Mesendoderm (in vitro differentiated cells): ENCODE data around the gene CCNI2.

Experiments used
- DNase-seq: peaks from one replicate; pipeline ENCODE4 v3.0.0; 2013
- H2AK5ac ChIP-seq: 2 replicates; pipeline ENCODE4 v1.6.1; 2013; ENCODE audit warnings: low read length, inconsistent platforms
- H2BK120ac ChIP-seq: 2 replicates; pipeline ENCODE4 v1.6.1; 2013; ENCODE audit warnings: low read depth, mild to moderate bottlenecking, low read length, moderate library complexity, mixed read lengths
- H2BK15ac ChIP-seq: replicated peaks from 2 replicates; pipeline ENCODE4 v1.6.1; 2013; ENCODE audit warnings: low read depth, mild to moderate bottlenecking, moderate library complexity
- H2BK5ac ChIP-seq: 2 replicates; pipeline ENCODE4 v1.6.1; 2013; ENCODE audit warnings: low read length, inconsistent platforms
- H3K18ac ChIP-seq: 2 replicates; pipeline ENCODE4 v1.6.1; 2013; ENCODE audit warnings: mild to moderate bottlenecking, low read length, mixed read lengths
- H3K23ac ChIP-seq: one replicate; pipeline ENCODE4 v1.6.1; 2013; ENCODE audit warnings: low read length
- H3K27ac ChIP-seq: 2 replicates; pipeline ENCODE4 v1.5.1; 2013; ENCODE audit warnings: low read depth, mild to moderate bottlenecking, inconsistent platforms, low read length, moderate library complexity
- H3K27me3 ChIP-seq: 2 replicates; pipeline ENCODE4 v1.6.1; 2013; ENCODE audit warnings: low read length, control low read depth, mild to moderate bottlenecking, inconsistent platforms; ENCODE audit not compliant: insufficient read depth, poor library complexity
- H3K36me3 ChIP-seq: 2 replicates; pipeline ENCODE4 v1.6.1; 2013; ENCODE audit warnings: low read length, inconsistent platforms; ENCODE audit not compliant: control insufficient read depth, insufficient read depth
- H3K4ac ChIP-seq: one replicate; pipeline ENCODE4 v1.6.1; 2013; ENCODE audit warnings: low read depth, mild to moderate bottlenecking, low read length, moderate library complexity
- H3K4me1 ChIP-seq: 2 replicates; pipeline ENCODE4 v1.6.1; 2013; ENCODE audit warnings: low read depth, low read length, inconsistent platforms; ENCODE audit not compliant: control insufficient read depth
- H3K4me2 ChIP-seq: 2 replicates; pipeline ENCODE4 v1.6.1; 2013; ENCODE audit warnings: low read length
- H3K4me3 ChIP-seq: 2 replicates; pipeline ENCODE4 v1.5.1; 2013; ENCODE audit warnings: mild to moderate bottlenecking, low read length
- H3K56ac ChIP-seq: one replicate; pipeline ENCODE4 v1.6.1; 2013; ENCODE audit warnings: low read length
- H3K79me1 ChIP-seq: 2 replicates; pipeline ENCODE4 v1.6.1; 2013; ENCODE audit warnings: low read length, inconsistent platforms
- H3K79me2 ChIP-seq: 2 replicates; pipeline ENCODE4 v1.6.1; 2013; ENCODE audit warnings: mild to moderate bottlenecking, low read length; ENCODE audit not compliant: control insufficient read depth, insufficient read depth
- H3K9ac ChIP-seq: 2 replicates; pipeline ENCODE4 v1.6.1; 2013; ENCODE audit warnings: low read length, inconsistent platforms
- H4K5ac ChIP-seq: one replicate; pipeline ENCODE4 v1.6.1; 2013; ENCODE audit warnings: low read length
- H4K8ac ChIP-seq: one replicate; pipeline ENCODE4 v1.6.1; 2013; ENCODE audit warnings: low read depth, mild to moderate bottlenecking, control low read depth, low read length, moderate library complexity
- WGBS: extraction: QIAGEN DNeasy Blood & Tissue Kit; methylation state at CpG from one replicate; pipeline ENCODE4 v1.1.7; 2013; ENCODE audit warnings: low lambda C conversion rate, missing lambda C conversion rate; ENCODE audit not compliant: insufficient coverage; ENCODE audit errors: extremely low coverage; 5-methylcytosine and 5-hydroxymethylcytosine counted together

The CCNI2 gene

GRCh38 chr5:132737982-132738681 is 9.1 kb upstream of the CCNI2 start:
- H3K4me2 ChIP-seq: no peak overlapping the region

GRCh38 chr5:132739232-132739631 is 8.0 kb upstream of the CCNI2 start:
- Histone ChIP-seq H3K4ac (no peak overlapping the region), H3K36me3 (no peaks in the 10 kb centered on the region), H3K56ac (no peak overlapping the region), H3K9ac (no peak overlapping the region), H3K4me2 (no peak overlapping the region), H3K23ac (no peak overlapping the region), H3K18ac (no peak overlapping the region), H3K79me2 (no peaks in the 10 kb centered on the region), H2AK5ac (no peak overlapping the region), H2BK5ac (no peak overlapping the region), H2BK120ac (no peak overlapping the region), H2BK15ac (no peak overlapping the region), H4K5ac (no peak overlapping the region), H3K27me3 (no peaks in the 10 kb centered on the region), H3K4me1 (no peaks in the 10 kb centered on the region), H4K8ac (no peak overlapping the region), H3K79me1 (no peaks in the 10 kb centered on the region), H3K4me3 (no peak overlapping the region), H3K27ac (no peak overlapping the region)
- WGBS: no CpG with 5 or more reads among the region's 1 CpG
- DNase-seq: no peak

More at GRCh38 chr5:132737982-132738681, 9.1 kb upstream of the CCNI2 start:
- H3K18ac ChIP-seq: no peak overlapping the region
- no peaks in the 10 kb centered on the region for H3K79me2 ChIP-seq
- H3K79me1 ChIP-seq: no peaks in the 10 kb centered on the region
- no peaks in the 10 kb centered on the region for H3K4me1 ChIP-seq
- no peak overlapping the region for H3K56ac ChIP-seq
- no peaks in the 10 kb centered on the region for H3K36me3 ChIP-seq
- H2BK5ac ChIP-seq: no peak overlapping the region
- H3K4ac ChIP-seq: no peak overlapping the region
- H2AK5ac ChIP-seq: no peak overlapping the region
- H3K9ac ChIP-seq: peak overlapping the region; percentile 62
- no peak for DNase-seq
- H3K23ac ChIP-seq: no peak overlapping the region
- WGBS: no CpG with 5 or more reads among the region's 9 CpGs
- no peaks in the 10 kb centered on the region for H3K27me3 ChIP-seq
- H3K4me3 ChIP-seq: no peak overlapping the region
- H4K8ac ChIP-seq: no peak overlapping the region
- H2BK120ac ChIP-seq: no peak overlapping the region
- no peak overlapping the region for H4K5ac ChIP-seq
- no peak overlapping the region for H3K27ac ChIP-seq
- H2BK15ac ChIP-seq: no peak overlapping the region

- no peaks in the 10 kb centered on the region for H3K79me1 ChIP-seq
Observed at GRCh38 chr5:132742158-132742557, 5.1 kb upstream of the CCNI2 start.

GRCh38 chr5:132742626-132743025 is 4.6 kb upstream of the CCNI2 start:
- no peaks in the 10 kb centered on the region for H3K79me1 ChIP-seq
- H3K27ac ChIP-seq: no peak overlapping the region
- H2BK15ac ChIP-seq: no peak overlapping the region
- DNase-seq: no peak
- H3K36me3 ChIP-seq: no peaks in the 10 kb centered on the region
- H3K56ac ChIP-seq: no peak overlapping the region
- no peaks in the 10 kb centered on the region for H3K4me1 ChIP-seq
- H4K8ac ChIP-seq: no peak overlapping the region
- H3K79me2 ChIP-seq: no peaks in the 10 kb centered on the region
- H2AK5ac ChIP-seq: no peak overlapping the region
- H3K18ac ChIP-seq: no peak overlapping the region
- H3K27me3 ChIP-seq: peaks cover 8% of the 10 kb centered on the region
- no peak overlapping the region for H3K4ac ChIP-seq
- no peak overlapping the region for H2BK120ac ChIP-seq
- no peak overlapping the region for H3K23ac ChIP-seq
- H2BK5ac ChIP-seq: no peak overlapping the region
- no peak overlapping the region for H3K9ac ChIP-seq
- no peak overlapping the region for H3K4me2 ChIP-seq
- no peak overlapping the region for H3K4me3 ChIP-seq
- no CpG with 5 or more reads among the region's 5 CpGs for WGBS
- H4K5ac ChIP-seq: no peak overlapping the region

More at GRCh38 chr5:132742158-132742557, 5.1 kb upstream of the CCNI2 start:
- H3K4ac ChIP-seq: no peak overlapping the region
- no peaks in the 10 kb centered on the region for H3K79me2 ChIP-seq
- H3K27me3 ChIP-seq: peaks cover 4% of the 10 kb centered on the region
- no peak overlapping the region for H3K56ac ChIP-seq
- DNase-seq: no peak
- no CpG with 5 or more reads among the region's 2 CpGs for WGBS
- no peak overlapping the region for H3K18ac ChIP-seq
- no peak overlapping the region for H4K5ac ChIP-seq
- H3K27ac ChIP-seq: no peak overlapping the region
- no peaks in the 10 kb centered on the region for H3K4me1 ChIP-seq
- no peaks in the 10 kb centered on the region for H3K36me3 ChIP-seq
- no peak overlapping the region for H3K4me2 ChIP-seq
- no peak overlapping the region for H4K8ac ChIP-seq
- H3K23ac ChIP-seq: no peak overlapping the region
- no peak overlapping the region for H2BK120ac ChIP-seq
- no peak overlapping the region for H3K9ac ChIP-seq
- H3K4me3 ChIP-seq: no peak overlapping the region
- H2AK5ac ChIP-seq: no peak overlapping the region
- H2BK15ac ChIP-seq: no peak overlapping the region
- H2BK5ac ChIP-seq: no peak overlapping the region

GRCh38 chr5:132744659-132745058 is 2.6 kb upstream of the CCNI2 start:
- peaks cover 21% of the 10 kb centered on the region for H3K27me3 ChIP-seq
- WGBS: no CpG with 5 or more reads among the region's 2 CpGs
- H3K79me1 ChIP-seq: no peaks in the 10 kb centered on the region
- H3K56ac ChIP-seq: no peak overlapping the region
- H3K36me3 ChIP-seq: no peaks in the 10 kb centered on the region
- no peak overlapping the region for H4K8ac ChIP-seq
- no peak overlapping the region for H2BK15ac ChIP-seq
- H3K4me1 ChIP-seq: no peaks in the 10 kb centered on the region
- H2AK5ac ChIP-seq: no peak overlapping the region
- no peak overlapping the region for H3K27ac ChIP-seq
- H2BK120ac ChIP-seq: no peak overlapping the region
- no peaks in the 10 kb centered on the region for H3K79me2 ChIP-seq
- no peak overlapping the region for H3K9ac ChIP-seq
- H4K5ac ChIP-seq: no peak overlapping the region
- no peak overlapping the region for H3K4me2 ChIP-seq
- DNase-seq: no peak
- H3K4me3 ChIP-seq: no peak overlapping the region
- no peak overlapping the region for H3K18ac ChIP-seq
- no peak overlapping the region for H3K23ac ChIP-seq
- H2BK5ac ChIP-seq: no peak overlapping the region
- H3K4ac ChIP-seq: no peak overlapping the region

GRCh38 chr5:132746592-132746953 is 653 bp upstream of the CCNI2 start:
- no peak overlapping the region for H3K9ac ChIP-seq
- no peak overlapping the region for H4K5ac ChIP-seq
- no peaks in the 10 kb centered on the region for H3K79me1 ChIP-seq
- peaks cover 21% of the 10 kb centered on the region for H3K27me3 ChIP-seq
- H3K4me1 ChIP-seq: no peaks in the 10 kb centered on the region
- H2BK15ac ChIP-seq: no peak overlapping the region
- H3K23ac ChIP-seq: no peak overlapping the region
- no peak overlapping the region for H4K8ac ChIP-seq
- H3K4me2 ChIP-seq: no peak overlapping the region
- H2AK5ac ChIP-seq: no peak overlapping the region
- H2BK5ac ChIP-seq: no peak overlapping the region
- no peak overlapping the region for H2BK120ac ChIP-seq
- H3K56ac ChIP-seq: no peak overlapping the region
- DNase-seq: no peak
- H3K4ac ChIP-seq: no peak overlapping the region
- no CpG with 5 or more reads among the region's 3 CpGs for WGBS
- H3K36me3 ChIP-seq: no peaks in the 10 kb centered on the region
- H3K79me2 ChIP-seq: no peaks in the 10 kb centered on the region
- H3K4me3 ChIP-seq: no peak overlapping the region
- H3K18ac ChIP-seq: no peak overlapping the region
- no peak overlapping the region for H3K27ac ChIP-seq
